Colonic mucosa (tissue), 4 donors: ENCODE results near the gene BEND3. TPM values are rescaled to one million over a fixed set of nuclear protein-coding genes. Genes with fewer than 3 reads are reported as not detected.

Source experiments
- DNase-seq: peaks from one replicate; pipeline ENCODE4 v3.0.0-alpha.2; 2020
- H3K27ac ChIP-seq: fragments of 200-600 bp; one replicate; pipeline ENCODE4 v1.8.0; 2021
- H3K27me3 ChIP-seq: fragments of 200-600 bp; one replicate; pipeline ENCODE4 v1.8.0; 2021
- H3K36me3 ChIP-seq: fragments of 200-600 bp; one replicate; pipeline ENCODE4 v1.8.0; 2021
- H3K4me1 ChIP-seq: fragments of 200-600 bp; one replicate; pipeline ENCODE4 v1.8.0; 2021; ENCODE audit warnings: mild to moderate bottlenecking
- H3K4me3 ChIP-seq: fragments of 200-600 bp; one replicate; pipeline ENCODE4 v1.8.0; 2021
- H3K9ac ChIP-seq, 2 donors: one replicate each; pipeline ENCODE4 v1.7.0; 2013; ENCODE audit warnings: control low read depth in 2 of 2, low read depth in 2 of 2, low read length in 2 of 2
- H3K9me3 ChIP-seq: fragments of 200-600 bp; one replicate; pipeline ENCODE4 v1.8.0; 2021
- intact Hi-C: fragments of 100-400 bp; cut with DNase I; formaldehyde crosslinking; loops from one replicate; pipeline ENCODE4 v1.14.1; 2022
- total RNA-seq, 2 donors: library from RNA; stranded (reverse); fragmentation: NEBNext Ultra II Directional in 1 of 2; extraction: Animal tissue kit (Norgen Biotek cat#: 25700) in 1 of 2; gene quantifications; one replicate each; pipeline ENCODE4 v1.2.1, GENCODE V29; 2021
- TF ChIP-seq, protein P1 (sequence below): fragments of 200-600 bp; IDR thresholded peaks from one replicate; pipeline ENCODE4 v1.8.0; 2022; ENCODE audit warnings: antibody characterized with exemption, mild to moderate bottlenecking
- donor health status: healthy.
- donor health status: DM: no; HTN: no; CAD: no.
- donor health status: DM: no; HTN: no; CAD: no.

Gene BEND3
- total RNA-seq, 2 donors from 2014 or later: 4.4 to 11.2 TPM

DNA sequence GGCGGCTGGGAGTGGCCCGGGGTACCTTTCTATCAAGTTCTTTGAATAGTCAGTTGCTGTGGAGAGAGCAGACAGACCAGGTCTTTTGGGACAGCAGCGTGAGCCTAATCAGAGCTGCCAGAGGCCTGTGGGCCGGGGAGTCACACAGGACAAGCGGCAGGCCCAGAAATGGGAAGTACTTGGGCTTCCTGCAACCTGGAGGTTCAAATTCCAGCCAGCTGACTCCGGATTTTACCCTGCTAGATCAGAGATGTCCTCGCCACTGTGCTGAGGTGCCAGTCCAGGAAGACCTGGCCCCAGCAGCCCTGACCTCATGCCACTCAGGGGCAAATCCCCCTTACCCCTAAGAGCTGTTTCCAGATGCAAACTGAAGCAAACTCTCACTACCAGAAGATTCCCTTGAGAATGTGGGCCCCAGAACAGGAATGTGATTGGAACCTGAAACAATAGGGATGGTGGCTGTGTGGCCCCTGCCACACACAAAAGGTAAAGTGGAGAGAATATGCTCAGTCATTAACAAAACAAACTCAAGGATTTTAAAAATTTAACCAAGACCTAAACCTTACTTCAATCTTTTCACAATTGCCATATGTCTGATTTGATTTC, 9.7 kb downstream of the BEND3 start:
- no peaks in the 10 kb centered on the region for H3K36me3 ChIP-seq
- intact Hi-C loops: no loop called here
- TF ChIP-seq, protein P1, sequence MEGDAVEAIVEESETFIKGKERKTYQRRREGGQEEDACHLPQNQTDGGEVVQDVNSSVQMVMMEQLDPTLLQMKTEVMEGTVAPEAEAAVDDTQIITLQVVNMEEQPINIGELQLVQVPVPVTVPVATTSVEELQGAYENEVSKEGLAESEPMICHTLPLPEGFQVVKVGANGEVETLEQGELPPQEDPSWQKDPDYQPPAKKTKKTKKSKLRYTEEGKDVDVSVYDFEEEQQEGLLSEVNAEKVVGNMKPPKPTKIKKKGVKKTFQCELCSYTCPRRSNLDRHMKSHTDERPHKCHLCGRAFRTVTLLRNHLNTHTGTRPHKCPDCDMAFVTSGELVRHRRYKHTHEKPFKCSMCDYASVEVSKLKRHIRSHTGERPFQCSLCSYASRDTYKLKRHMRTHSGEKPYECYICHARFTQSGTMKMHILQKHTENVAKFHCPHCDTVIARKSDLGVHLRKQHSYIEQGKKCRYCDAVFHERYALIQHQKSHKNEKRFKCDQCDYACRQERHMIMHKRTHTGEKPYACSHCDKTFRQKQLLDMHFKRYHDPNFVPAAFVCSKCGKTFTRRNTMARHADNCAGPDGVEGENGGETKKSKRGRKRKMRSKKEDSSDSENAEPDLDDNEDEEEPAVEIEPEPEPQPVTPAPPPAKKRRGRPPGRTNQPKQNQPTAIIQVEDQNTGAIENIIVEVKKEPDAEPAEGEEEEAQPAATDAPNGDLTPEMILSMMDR: no peak
- no peak overlapping the region for H3K4me3 ChIP-seq
- H3K9me3 ChIP-seq: no peaks in the 10 kb centered on the region
- no peak overlapping the region for H3K9ac ChIP-seq
- no peak for DNase-seq
- H3K4me1 ChIP-seq: no peaks in the 10 kb centered on the region
- no peaks in the 10 kb centered on the region for H3K27me3 ChIP-seq
- no peak overlapping the region for H3K27ac ChIP-seq

DNA sequence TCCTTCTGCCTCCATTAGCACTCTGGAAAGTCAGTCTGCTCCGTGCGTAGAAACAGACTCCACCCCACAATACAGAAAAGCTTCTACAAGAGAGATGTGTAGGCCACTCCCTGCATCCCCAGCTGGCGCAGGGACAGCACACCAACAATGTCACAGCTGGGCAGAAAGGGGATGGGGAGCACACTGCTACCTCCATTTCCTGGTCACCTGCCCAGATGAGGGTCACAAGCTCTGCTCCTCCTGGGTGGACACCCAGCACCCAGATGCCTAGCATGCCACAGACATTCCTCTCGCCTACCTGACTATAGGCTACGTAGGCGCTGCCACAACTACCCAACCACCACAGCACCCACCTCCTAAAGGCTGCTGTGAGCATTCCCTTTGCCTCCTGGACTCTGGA, 12.2 kb downstream of the BEND3 start:
- TF ChIP-seq, protein P1: no peak
- H3K4me3 ChIP-seq: no peak overlapping the region
- no peaks in the 10 kb centered on the region for H3K9me3 ChIP-seq
- DNase-seq: no peak
- no peaks in the 10 kb centered on the region for H3K27me3 ChIP-seq
- intact Hi-C loops: no loop called here
- H3K36me3 ChIP-seq: no peaks in the 10 kb centered on the region
- no peak overlapping the region for H3K27ac ChIP-seq
- no peak overlapping the region for H3K9ac ChIP-seq
- H3K4me1 ChIP-seq: no peaks in the 10 kb centered on the region

DNA sequence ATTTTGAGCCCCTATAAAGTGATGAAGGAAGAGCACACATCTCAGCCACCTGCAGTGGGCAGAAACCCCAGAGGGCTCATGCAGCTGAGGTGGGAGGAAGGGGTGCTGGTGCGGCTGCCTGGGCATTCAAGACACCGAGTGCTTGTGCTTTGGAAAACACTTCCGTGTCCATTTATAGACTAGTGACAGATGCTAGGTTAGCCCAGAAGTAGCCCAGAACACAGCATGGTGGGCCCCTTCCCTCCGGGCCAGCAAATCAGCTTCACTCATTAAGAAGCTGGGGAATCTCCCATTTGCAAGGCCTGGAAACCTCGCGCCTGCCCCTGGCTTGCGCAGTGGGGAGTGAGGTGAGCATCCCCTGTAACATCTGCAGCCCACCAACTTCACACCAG, 12.9 kb downstream of the BEND3 start:
- DNase-seq: no peak
- Histone ChIP-seq H3K4me3 (no peak overlapping the region), H3K27me3 (no peaks in the 10 kb centered on the region), H3K4me1 (no peaks in the 10 kb centered on the region), H3K27ac (no peak overlapping the region), H3K9ac (no peak overlapping the region), H3K9me3 (no peaks in the 10 kb centered on the region), H3K36me3 (no peaks in the 10 kb centered on the region)
- intact Hi-C loops: no loop called here
- TF ChIP-seq, protein P1: no peak

DNA sequence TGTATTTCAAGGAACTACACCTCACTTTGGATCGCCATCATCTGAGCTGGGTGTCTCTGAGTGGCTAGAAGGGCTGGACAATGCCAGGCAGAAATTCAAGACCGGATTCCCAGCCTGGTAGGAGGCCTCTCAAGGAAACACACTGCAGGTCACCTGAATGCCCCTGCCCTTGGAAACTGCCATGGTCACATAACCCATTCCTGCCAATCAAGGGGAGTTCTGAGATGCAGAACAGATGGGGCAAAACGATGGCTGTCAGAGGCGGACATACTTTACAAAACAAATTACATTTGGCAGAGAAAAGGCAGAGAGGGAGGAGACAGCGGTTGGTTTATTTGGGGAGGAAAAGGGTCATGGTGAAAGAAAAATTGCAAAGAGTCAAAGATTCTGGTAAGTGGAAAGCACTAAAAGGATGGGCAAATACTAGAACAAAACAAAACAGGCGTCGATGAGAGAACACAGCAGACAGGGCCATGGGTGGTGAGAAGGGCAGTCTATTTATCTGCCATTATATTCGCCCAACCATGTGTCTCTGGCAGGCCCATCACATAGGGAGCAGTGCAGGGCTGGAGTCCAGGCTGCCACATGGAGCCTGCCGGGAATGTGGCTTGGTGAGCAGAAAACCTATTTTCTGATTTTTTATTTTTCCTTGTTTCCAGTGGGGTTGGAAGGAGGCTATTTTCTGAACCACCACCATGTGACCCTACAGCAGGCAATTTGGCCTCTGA, 13.5 kb downstream of the BEND3 start:
- no peaks in the 10 kb centered on the region for H3K4me1 ChIP-seq
- H3K27me3 ChIP-seq: no peaks in the 10 kb centered on the region
- H3K9ac ChIP-seq: no peak overlapping the region
- H3K36me3 ChIP-seq: no peaks in the 10 kb centered on the region
- DNase-seq: no peak
- H3K27ac ChIP-seq: no peak overlapping the region
- no peak overlapping the region for H3K4me3 ChIP-seq
- H3K9me3 ChIP-seq: no peaks in the 10 kb centered on the region
- TF ChIP-seq, protein P1: no peak
- intact Hi-C loops: no loop called here

DNA sequence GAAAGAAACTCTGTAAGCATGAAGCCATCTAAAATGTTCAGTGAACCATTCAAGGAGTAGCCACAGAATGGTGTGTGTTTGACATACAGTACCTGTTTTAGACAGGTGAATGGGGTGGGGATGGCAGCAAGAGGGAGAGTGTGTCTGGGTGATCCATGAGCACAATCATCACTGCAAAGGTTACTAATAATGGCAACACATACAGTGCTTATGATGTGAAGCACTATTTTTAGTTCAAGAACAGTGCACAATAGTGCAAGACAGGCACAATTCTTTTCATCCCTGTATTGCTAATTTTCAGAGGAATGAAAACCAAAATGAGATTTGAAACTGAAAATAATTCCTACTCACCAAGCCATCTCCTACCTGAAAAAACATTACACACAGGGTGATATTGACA, 14.1 kb downstream of the BEND3 start:
- no peak for DNase-seq
- Histone ChIP-seq H3K36me3 (no peaks in the 10 kb centered on the region), H3K4me1 (no peaks in the 10 kb centered on the region), H3K4me3 (no peak overlapping the region), H3K27ac (no peak overlapping the region), H3K27me3 (no peaks in the 10 kb centered on the region), H3K9me3 (no peaks in the 10 kb centered on the region), H3K9ac (no peak overlapping the region)
- TF ChIP-seq, protein P1: no peak
- intact Hi-C loops: no loop called here
